ENCODE measurements around the gene MKI67. TPM values are rescaled to one million over a fixed set of nuclear protein-coding genes. Genes with fewer than 3 reads are reported as not detected.

Gene MKI67
- total and polyA plus RNA-seq, 2 donors (not counting 1 experiment from before 2014, with no cell fraction given) = 0.36 to 0.47 TPM

- H2AFZ ChIP-seq (ENCODE audit: insufficient read depth, low read depth, low read length, poor library complexity, severe bottlenecking) = no peak overlapping the region
- peak overlapping the region; percentile 59 for H3K4me3 Mint-ChIP-seq
- peaks cover 36% of the 10 kb centered on the region for H3K4me1 Mint-ChIP-seq
- no peaks in the 10 kb centered on the region for H3K36me3 ChIP-seq (replicated peaks in 1 of 2; ENCODE audit: control extremely low read depth in 1 of 2, control insufficient read depth in 1 of 2, extremely low read depth in 1 of 2, insufficient read depth in 2 of 2, low read length in 1 of 2)
- peaks cover 10% of the 10 kb centered on the region for H3K9me3 Mint-ChIP-seq (ENCODE audit: insufficient read depth)
- no peaks in the 10 kb centered on the region for H4K20me1 ChIP-seq (ENCODE audit: control insufficient read depth, insufficient read depth, low read length, poor library complexity, severe bottlenecking)
- H3K27ac ChIP-seq (ENCODE audit: low read length in 2 of 2) = no peak overlapping the region
- ChIA-PET POLR2A (no interaction called here), CTCF (interaction anchor here (0.6 to 3.3 kb wide), 13 partner anchors 11 to 241 kb away, joined by 3 to 16 read pairs (median 4); no protein-coding TSS in a partner anchor)
- peaks cover 1 to 36% (median 15%) of the 10 kb centered on the region in 3 donors for H3K9me3 ChIP-seq (ENCODE audit: control extremely low read depth in 1 of 3, control insufficient read depth in 2 of 3, insufficient read depth in 1 of 3, low read length in 2 of 3)
- intact Hi-C loops (cut with micrococcal nuclease) = loop anchor here (1.0 to 10.0 kb wide), 4 partner anchors 63 to 1963 kb away; partner anchors contain the start of gene C10orf143
- TF ChIP-seq CTCF (IDR thresholded peaks at IDR 0.05) = no peak
- TF ChIP-seq EZH2 (IDR thresholded peaks at IDR 0.05; ENCODE audit: borderline replicate concordance, insufficient read depth, low read depth, low read length, poor library complexity, severe bottlenecking) = no peak
- peaks cover 16 to 24% of the 10 kb centered on the region in 2 donors for H3K4me1 ChIP-seq (ENCODE audit: control insufficient read depth in 2 of 2, insufficient read depth in 2 of 2, low read length in 2 of 2)
- no peak overlapping the region for H3K27ac Mint-ChIP-seq
- peaks cover 0 to 11% (median 2%) of the 10 kb centered on the region in 4 experiments for H3K27me3 ChIP-seq (replicated peaks in 1 of 4; ENCODE audit: control extremely low read depth in 1 of 4, control insufficient read depth in 3 of 4, insufficient read depth in 4 of 4, low read length in 3 of 4)
- 45% methylated on average over 46 of the region's 61 CpGs for WGBS (ENCODE audit: insufficient coverage)
- H3K27me3 Mint-ChIP-seq = peaks cover 24% of the 10 kb centered on the region
- H3K79me2 ChIP-seq (ENCODE audit: control insufficient read depth, insufficient read depth, low read length) = no peaks in the 10 kb centered on the region
- no peak for ATAC-seq (ENCODE audit: low read depth)
- peak; percentile 18 for DNase-seq
- H3K4me2 ChIP-seq (replicated peaks; ENCODE audit: low read depth, low read length, poor library complexity, severe bottlenecking) = peak overlapping the region; percentile 88
- H3K4me3 ChIP-seq (ENCODE audit: control extremely low read depth in 1 of 5, extremely low read depth in 1 of 5, insufficient read depth in 1 of 5, low read depth in 2 of 5, low read length in 4 of 5) = no peak overlapping the region
- H3K9ac ChIP-seq (ENCODE audit: low read length) = no peak overlapping the region
Observed at GRCh38 chr10:128149267-128150014, 23.2 kb upstream of the MKI67 start.

- TF ChIP-seq EZH2 (IDR thresholded peaks at IDR 0.05; ENCODE audit: borderline replicate concordance, insufficient read depth, low read depth, low read length, poor library complexity, severe bottlenecking) (no peak), CTCF (IDR thresholded peaks at IDR 0.05) (no peak)
Observed at GRCh38 chr10:128147669-128148068, 21.4 kb upstream of the MKI67 start.

More at GRCh38 chr10:128147669-128148068, 21.4 kb upstream of the MKI67 start:
- peaks cover 13% of the 10 kb centered on the region for H3K27me3 Mint-ChIP-seq
- H3K27ac Mint-ChIP-seq = no peak overlapping the region
- ChIA-PET POLR2A (no interaction called here), CTCF (no interaction called here)
- H3K4me3 Mint-ChIP-seq = peak overlapping the region; percentile 20
- H3K4me2 ChIP-seq (replicated peaks; ENCODE audit: low read depth, low read length, poor library complexity, severe bottlenecking) = peak overlapping the region; percentile 51
- H3K4me1 Mint-ChIP-seq = peaks cover 36% of the 10 kb centered on the region
- WGBS (ENCODE audit: insufficient coverage) = no CpG with 5 or more reads among the region's 2 CpGs
- H3K27me3 ChIP-seq (replicated peaks in 1 of 4; ENCODE audit: control extremely low read depth in 1 of 4, control insufficient read depth in 3 of 4, insufficient read depth in 4 of 4, low read length in 3 of 4) = peaks cover 0 to 5% (median 2%) of the 10 kb centered on the region in 4 experiments
- H2AFZ ChIP-seq (ENCODE audit: insufficient read depth, low read depth, low read length, poor library complexity, severe bottlenecking) = no peak overlapping the region
- no peak for DNase-seq
- intact Hi-C loops (cut with micrococcal nuclease) = loop anchor here (1.0 to 5.0 kb wide), 5 partner anchors 21 to 1965 kb away; partner anchors contain the start of genes C10orf143, MKI67 and PTPRE
- no peaks in the 10 kb centered on the region for H4K20me1 ChIP-seq (ENCODE audit: control insufficient read depth, insufficient read depth, low read length, poor library complexity, severe bottlenecking)
- H3K79me2 ChIP-seq (ENCODE audit: control insufficient read depth, insufficient read depth, low read length) = no peaks in the 10 kb centered on the region
- peaks cover 1 to 36% (median 15%) of the 10 kb centered on the region in 3 donors for H3K9me3 ChIP-seq (ENCODE audit: control extremely low read depth in 1 of 3, control insufficient read depth in 2 of 3, insufficient read depth in 1 of 3, low read length in 2 of 3)
- peak overlapping the region; percentile 10 for H3K9ac ChIP-seq (ENCODE audit: low read length)
- no peaks in the 10 kb centered on the region for H3K36me3 ChIP-seq (replicated peaks in 1 of 2; ENCODE audit: control extremely low read depth in 1 of 2, control insufficient read depth in 1 of 2, extremely low read depth in 1 of 2, insufficient read depth in 2 of 2, low read length in 1 of 2)
- ATAC-seq (ENCODE audit: low read depth) = no peak
- H3K4me1 ChIP-seq (ENCODE audit: control insufficient read depth in 2 of 2, insufficient read depth in 2 of 2, low read length in 2 of 2) = peaks cover 16 to 24% of the 10 kb centered on the region in 2 donors
- peaks cover 10% of the 10 kb centered on the region for H3K9me3 Mint-ChIP-seq (ENCODE audit: insufficient read depth)
- peak overlapping the region; percentile 11 to 39 for H3K27ac ChIP-seq (ENCODE audit: low read length in 2 of 2)
- no peak overlapping the region for H3K4me3 ChIP-seq (ENCODE audit: control extremely low read depth in 1 of 5, extremely low read depth in 1 of 5, insufficient read depth in 1 of 5, low read depth in 2 of 5, low read length in 4 of 5)

Measured in B cell (primary cell).